CD4-positive, alpha-beta T cell treated with Interleukin-15 for 4 hours (primary cell): Measurements from ENCODE around the gene MOB1B.
"Not testable (repeated sequence)": the region's sequence is repeated elsewhere in the genome, so short reads cannot be mapped to it uniquely, and the experiment has no call there.

ENCODE experiments used
- DNase-seq: peaks from one replicate; pipeline ENCODE4 v3.0.0-alpha.2; 2020; ENCODE audit warnings: low spot score

The MOB1B gene

GRCh38 chr4:70956549-70957210, 54.5 kb downstream of the MOB1B start:
- DNase-seq = no peak

- DNase-seq = no peak
Measured at GRCh38 chr4:70958681-70959080, 56.5 kb downstream of the MOB1B start.

- no peak for DNase-seq
Measured at GRCh38 chr4:70969076-70969475, 66.9 kb downstream of the MOB1B start.

DNA sequence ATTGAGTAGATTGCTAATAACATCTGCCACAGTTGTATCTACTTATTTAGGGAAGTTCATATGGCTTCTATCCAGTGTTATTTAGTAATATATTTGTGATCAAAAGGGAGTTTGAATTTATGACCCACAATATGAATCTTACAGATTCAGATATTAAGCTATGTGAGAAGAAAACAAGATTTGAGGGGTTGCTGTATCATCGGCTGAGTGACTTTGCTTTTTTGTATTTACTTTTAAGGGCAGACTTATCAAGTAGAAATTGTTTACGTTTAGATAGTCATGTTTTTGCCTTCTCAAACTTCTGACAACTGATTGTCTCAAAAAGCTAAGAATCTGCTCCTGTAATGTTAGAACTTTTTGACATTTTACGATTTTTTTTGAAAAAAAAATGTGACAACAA, 74.1 kb downstream of the MOB1B start:
- DNase-seq = no peak

- DNase-seq = no peak
Measured at GRCh38 chr4:70979445-70980008, 77.4 kb downstream of the MOB1B start.

- no peak for DNase-seq
Measured at GRCh38 chr4:70980196-70980595, 78.0 kb downstream of the MOB1B start.

DNA sequence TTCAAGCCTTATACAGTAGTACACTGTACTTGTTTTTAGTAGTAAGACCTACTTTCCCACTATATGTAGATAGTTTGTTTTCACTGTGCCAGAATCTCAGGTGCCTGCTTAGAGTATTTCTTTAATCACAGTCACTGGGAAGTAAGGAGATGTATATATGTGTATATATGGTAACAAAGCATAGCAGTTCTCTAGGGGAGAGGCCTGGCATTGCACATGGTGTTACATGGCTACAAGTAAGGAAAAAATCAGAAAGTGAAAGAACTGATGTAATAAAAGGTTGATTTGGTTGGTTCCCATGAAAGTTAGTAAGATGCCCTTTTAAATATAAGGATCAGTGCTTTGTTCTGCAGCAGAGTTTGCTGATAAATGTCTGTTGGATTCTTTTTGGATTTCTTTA, 81.9 kb downstream of the MOB1B start:
- no peak for DNase-seq

GRCh38 chr4:70984589-70984988, 82.4 kb downstream of the MOB1B start:
- DNase-seq = no peak

GRCh38 chr4:70991596-70991995, 89.4 kb downstream of the MOB1B start:
- no peak for DNase-seq

DNA sequence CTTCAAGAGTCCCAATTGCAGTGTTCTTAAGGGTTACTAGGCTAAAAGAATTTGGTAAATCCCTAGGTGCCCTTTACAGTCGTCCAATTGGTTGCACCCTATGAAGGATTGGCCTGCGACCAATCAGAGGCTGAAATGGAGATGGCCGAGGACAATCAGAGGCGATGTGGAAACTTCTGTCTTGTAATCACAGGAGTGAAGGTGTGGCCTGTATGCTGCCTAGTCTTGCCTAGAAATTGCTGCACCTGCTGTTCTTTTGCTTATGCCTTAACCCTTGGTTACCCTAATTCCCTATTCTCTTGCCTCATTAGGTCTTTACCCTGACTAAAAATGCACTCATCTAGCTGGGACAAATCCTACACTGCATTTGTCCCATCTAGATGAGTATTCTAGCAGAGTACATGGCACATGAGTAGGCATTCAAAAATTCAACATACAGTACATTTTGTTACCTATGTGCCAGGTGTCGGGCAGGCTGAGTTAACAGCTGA, 90.3 kb downstream of the MOB1B start:
- DNase-seq = no peak

DNA sequence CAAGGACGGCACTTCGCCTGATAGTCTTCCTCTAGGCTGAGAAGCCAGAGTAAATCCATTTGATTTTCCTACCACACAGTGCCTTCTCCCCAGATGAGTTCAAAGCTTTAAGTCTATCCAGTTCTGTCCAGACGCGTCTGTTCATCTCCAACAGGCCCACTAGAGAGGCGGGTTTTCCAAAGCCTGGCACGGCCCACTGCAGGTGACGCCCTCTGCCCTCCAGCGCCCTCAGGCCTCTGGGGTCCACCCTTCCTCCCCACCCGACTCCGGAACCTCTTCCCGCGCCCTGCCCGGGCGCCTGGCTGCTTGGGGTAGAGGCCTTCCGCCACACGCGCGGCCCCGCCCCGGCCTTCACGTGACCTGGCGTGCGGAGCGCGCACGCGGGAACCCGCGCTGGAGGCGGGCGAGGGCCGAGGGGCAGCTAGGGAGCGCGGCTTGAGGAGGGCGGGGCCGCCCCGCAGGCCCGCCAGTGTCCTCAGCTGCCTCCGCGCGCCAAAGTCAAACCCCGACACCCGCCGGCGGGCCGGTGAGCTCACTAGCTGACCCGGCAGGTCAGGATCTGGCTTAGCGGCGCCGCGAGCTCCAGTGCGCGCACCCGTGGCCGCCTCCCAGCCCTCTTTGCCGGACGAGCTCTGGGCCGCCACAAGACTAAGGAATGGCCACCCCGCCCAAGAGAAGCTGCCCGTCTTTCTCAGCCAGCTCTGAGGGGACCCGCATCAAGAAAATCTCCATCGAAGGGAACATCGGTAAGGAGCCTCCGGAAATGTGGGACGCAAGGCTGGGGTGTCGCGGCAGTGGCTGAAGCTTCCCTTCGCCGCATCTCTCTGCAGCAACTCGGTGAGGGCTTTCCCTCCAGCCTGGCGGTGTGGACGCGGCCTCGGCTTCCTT, 91.3 kb downstream of the MOB1B start, which contains the start of gene DCK:
DCK (plus strand) TSS at position 469 of the 888 bp plus-strand sequence; CDS start at position 656, 187 bp downstream.
- DNase-seq = peak; percentile 81

- no peak for DNase-seq
Measured at GRCh38 chr4:70994069-70994366, 91.8 kb downstream of the MOB1B start.

GRCh38 chr4:70994387-70995099, 92.4 kb downstream of the MOB1B start:
- DNase-seq = no peak

DNA sequence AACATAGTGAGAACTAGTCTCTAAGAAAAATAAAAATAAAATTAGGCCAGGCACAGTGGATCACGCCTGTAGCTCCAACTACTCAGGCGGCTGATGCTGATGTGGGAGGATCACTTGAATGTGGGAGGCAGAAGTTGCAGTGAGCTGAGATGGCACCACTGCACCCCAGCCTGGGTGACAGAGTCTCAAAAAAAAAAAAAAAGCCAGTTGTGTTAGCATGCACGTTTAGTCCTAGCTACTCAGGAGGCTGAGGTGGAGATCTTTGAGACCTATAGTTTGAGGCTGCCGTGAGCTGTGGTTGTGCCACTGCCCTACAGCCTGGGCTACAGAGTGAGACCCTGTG, 93.8 kb downstream of the MOB1B start:
- DNase-seq = peak; percentile 19

DNA sequence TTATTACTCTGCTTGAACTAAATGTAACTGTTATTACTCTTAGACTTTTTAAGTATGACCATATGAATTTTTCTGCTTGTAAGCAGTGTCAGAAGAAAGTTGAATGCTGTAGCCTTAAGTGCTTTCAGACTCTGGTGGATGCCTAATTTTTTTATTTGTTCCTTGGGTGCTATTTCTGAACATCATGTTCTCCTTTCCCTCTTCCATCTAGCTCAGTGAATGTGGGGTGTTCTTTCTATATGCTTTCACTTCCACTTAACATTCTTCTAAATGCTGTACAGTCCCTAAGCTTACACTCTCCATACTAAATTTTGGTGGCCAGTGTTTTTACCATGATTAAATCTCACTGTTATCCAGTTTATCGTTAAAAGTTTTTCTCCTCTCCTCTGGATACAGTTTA, 94.9 kb downstream of the MOB1B start:
- DNase-seq = no peak

DNA sequence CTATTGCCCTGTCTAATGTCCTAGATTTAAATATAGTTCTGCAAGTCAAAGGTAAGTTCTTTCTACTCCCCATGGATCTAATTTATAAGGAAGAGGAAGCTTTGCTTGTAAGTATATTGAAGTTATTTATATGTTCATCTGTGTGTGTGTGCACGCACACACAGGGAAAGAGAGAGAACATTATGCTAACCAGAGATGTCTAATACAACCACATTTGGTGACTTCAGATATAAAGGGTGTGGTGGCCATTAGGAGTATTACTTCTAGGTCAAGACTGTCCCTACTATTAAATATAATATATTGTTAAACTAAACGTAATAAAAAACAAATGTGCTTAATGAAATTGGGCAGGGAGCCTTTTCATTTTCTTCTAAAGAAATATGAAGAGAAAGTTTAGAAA, 95.4 kb downstream of the MOB1B start:
- no peak for DNase-seq

GRCh38 chr4:70999639-71000038, 97.5 kb downstream of the MOB1B start:
- not testable (repeated sequence) for DNase-seq

DNA sequence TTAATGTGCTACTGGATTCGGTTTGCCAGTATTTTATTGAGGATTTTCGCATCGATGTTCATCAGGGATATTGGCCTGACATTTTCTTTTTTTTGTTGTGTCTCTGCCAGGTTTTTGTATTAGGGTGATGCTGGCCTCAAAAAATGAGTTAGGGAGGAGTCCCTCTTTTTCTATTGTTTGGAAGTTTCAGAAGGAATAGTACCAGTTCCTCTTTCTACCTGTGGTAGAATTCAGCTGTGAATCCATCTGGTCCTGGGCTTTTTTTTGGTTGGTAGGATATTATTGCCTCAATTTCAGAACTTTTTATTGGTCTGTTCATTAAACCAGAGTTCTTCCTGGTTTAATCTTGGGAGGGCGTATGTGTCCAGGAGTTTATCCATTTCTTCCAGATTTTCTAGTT, 99.2 kb downstream of the MOB1B start:
- DNase-seq = not testable (repeated sequence)

DNA sequence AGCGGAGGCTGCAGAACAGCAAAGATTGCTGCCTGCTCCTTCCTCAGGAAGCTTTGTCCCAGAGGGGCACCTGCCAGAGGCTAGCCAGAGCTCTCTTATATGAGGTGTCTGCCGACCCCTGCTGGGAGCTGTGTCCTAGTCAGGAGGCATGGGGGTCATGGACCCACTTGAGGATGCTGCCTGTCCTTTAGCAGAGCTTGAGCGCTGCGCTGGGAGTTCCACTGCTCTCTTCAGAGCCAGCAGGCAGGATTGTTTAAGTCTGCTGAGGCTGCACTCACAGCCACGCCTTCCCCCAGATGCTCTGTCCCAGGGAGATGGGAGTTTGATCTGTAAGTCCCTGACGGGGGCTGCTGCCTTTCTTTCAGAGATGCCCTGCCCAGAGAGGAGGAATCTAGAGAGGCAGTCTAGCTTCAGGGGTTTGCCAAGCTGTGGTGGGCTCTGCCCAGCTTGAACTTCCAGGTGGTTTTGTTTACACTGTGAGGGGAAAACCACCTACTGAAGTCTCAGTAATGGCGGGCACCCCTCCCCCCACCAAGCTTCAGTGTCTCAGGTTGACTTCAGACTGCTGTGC, 102.2 kb downstream of the MOB1B start:
- DNase-seq = peak; percentile 45

- not testable (repeated sequence) for DNase-seq
Measured at GRCh38 chr4:71005025-71005424, 102.9 kb downstream of the MOB1B start.

- no peak for DNase-seq
Measured at GRCh38 chr4:71006203-71006907, 104.2 kb downstream of the MOB1B start.
